ENCODE results near the gene AMFR.

Gene AMFR

GRCh38 chr16:56448005-56448404 lies 22.7 kb upstream of the AMFR start (continued):
- TF ChIP-seq ZNF280D (tag by site-specific recombination; IDR thresholded peaks at IDR 0.05) = no peak
- TF ChIP-seq REPIN1 (tag by site-specific recombination; IDR thresholded peaks at IDR 0.05; ENCODE audit: low read depth) = no peak
- TF ChIP-seq ZNF16 (tag by site-specific recombination; IDR thresholded peaks at IDR 0.05; ENCODE audit: low read depth) = no peak
- no peak for TF ChIP-seq ZNF433 (tag by site-specific recombination; IDR thresholded peaks at IDR 0.05; ENCODE audit: low read depth)

GRCh38 chr16:56447286-56447685 lies 21.9 kb upstream of the AMFR start:
- no peak overlapping the region for H3K4me3 ChIP-seq (ENCODE audit: low read depth, low read length)
- CTCF ChIA-PET = interaction anchor here (0.6 kb wide), 1 partner anchor 12 kb away, joined by 3 read pairs; no protein-coding TSS in a partner anchor
- POLR2A ChIA-PET = no interaction called here
- H3K36me3 ChIP-seq (ENCODE audit: control insufficient read depth in 2 of 2, insufficient read depth in 1 of 2, low read length in 2 of 2) = peaks cover 29 to 52% of the 10 kb centered on the region in 2 experiments
- no peaks in the 10 kb centered on the region for H3K9me3 ChIP-seq (ENCODE audit: control insufficient read depth, insufficient read depth, low read depth, low read length)
- no peak overlapping the region for H3K27ac ChIP-seq (ENCODE audit: extremely low read depth, low read depth, low read length)
- H3K4me1 ChIP-seq (ENCODE audit: control insufficient read depth, insufficient read depth, low read length) = peaks cover 5% of the 10 kb centered on the region; the same call in 1 of the 2 replicates
- TF ChIP-seq, protein P1, sequence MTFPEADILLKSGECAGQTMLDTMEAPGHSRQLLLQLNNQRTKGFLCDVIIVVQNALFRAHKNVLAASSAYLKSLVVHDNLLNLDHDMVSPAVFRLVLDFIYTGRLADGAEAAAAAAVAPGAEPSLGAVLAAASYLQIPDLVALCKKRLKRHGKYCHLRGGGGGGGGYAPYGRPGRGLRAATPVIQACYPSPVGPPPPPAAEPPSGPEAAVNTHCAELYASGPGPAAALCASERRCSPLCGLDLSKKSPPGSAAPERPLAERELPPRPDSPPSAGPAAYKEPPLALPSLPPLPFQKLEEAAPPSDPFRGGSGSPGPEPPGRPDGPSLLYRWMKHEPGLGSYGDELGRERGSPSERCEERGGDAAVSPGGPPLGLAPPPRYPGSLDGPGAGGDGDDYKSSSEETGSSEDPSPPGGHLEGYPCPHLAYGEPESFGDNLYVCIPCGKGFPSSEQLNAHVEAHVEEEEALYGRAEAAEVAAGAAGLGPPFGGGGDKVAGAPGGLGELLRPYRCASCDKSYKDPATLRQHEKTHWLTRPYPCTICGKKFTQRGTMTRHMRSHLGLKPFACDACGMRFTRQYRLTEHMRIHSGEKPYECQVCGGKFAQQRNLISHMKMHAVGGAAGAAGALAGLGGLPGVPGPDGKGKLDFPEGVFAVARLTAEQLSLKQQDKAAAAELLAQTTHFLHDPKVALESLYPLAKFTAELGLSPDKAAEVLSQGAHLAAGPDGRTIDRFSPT (tag by site-specific recombination; IDR thresholded peaks at IDR 0.05) = no peak
- TF ChIP-seq ZNF555 (tag by site-specific recombination; conservative IDR thresholded peaks at IDR 0.05) (no peak), ZNF16 (tag by site-specific recombination; IDR thresholded peaks at IDR 0.05; ENCODE audit: low read depth) (no peak), SCRT2 (tag by site-specific recombination; IDR thresholded peaks at IDR 0.05) (no peak), BCL11B (tag by site-specific recombination; IDR thresholded peaks at IDR 0.05; ENCODE audit: low read depth) (no peak), ZNF600 (tag by site-specific recombination; IDR thresholded peaks at IDR 0.05) (no peak), MYNN (tag by site-specific recombination; IDR thresholded peaks at IDR 0.05; ENCODE audit: borderline replicate concordance) (no peak), ZNF292 (tag by site-specific recombination; IDR thresholded peaks at IDR 0.05; ENCODE audit: borderline replicate concordance, low read depth) (no peak), MEIS1 (CRISPR knock-in tag; IDR thresholded peaks at IDR 0.05; ENCODE audit: borderline replicate concordance) (no peak), SETDB1 (IDR thresholded peaks at IDR 0.05; ENCODE audit: insufficient read length, low read length) (no peak), INSM2 (tag by site-specific recombination; IDR thresholded peaks at IDR 0.05) (no peak), ZNF76 (tag by site-specific recombination; IDR thresholded peaks at IDR 0.05; ENCODE audit: borderline replicate concordance, low read depth) (no peak), PRDM6 (tag by site-specific recombination; IDR thresholded peaks at IDR 0.05) (no peak), ZNF518A (tag by site-specific recombination; conservative IDR thresholded peaks at IDR 0.05; ENCODE audit: low read depth) (no peak)
- TF ChIP-seq, protein P2, sequence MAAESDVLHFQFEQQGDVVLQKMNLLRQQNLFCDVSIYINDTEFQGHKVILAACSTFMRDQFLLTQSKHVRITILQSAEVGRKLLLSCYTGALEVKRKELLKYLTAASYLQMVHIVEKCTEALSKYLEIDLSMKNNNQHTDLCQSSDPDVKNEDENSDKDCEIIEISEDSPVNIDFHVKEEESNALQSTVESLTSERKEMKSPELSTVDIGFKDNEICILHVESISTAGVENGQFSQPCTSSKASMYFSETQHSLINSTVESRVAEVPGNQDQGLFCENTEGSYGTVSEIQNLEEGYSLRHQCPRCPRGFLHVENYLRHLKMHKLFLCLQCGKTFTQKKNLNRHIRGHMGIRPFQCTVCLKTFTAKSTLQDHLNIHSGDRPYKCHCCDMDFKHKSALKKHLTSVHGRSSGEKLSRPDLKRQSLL (tag by site-specific recombination; IDR thresholded peaks at IDR 0.05) = no peak
- TF ChIP-seq, protein P3, sequence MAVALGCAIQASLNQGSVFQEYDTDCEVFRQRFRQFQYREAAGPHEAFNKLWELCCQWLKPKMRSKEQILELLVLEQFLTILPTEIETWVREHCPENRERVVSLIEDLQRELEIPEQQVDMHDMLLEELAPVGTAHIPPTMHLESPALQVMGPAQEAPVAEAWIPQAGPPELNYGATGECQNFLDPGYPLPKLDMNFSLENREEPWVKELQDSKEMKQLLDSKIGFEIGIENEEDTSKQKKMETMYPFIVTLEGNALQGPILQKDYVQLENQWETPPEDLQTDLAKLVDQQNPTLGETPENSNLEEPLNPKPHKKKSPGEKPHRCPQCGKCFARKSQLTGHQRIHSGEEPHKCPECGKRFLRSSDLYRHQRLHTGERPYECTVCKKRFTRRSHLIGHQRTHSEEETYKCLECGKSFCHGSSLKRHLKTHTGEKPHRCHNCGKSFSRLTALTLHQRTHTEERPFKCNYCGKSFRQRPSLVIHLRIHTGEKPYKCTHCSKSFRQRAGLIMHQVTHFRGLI (tag by site-specific recombination; IDR thresholded peaks at IDR 0.05) = no peak
